Measurements from ENCODE around the gene MIF4GD. TPM values are rescaled to one million over a fixed set of nuclear protein-coding genes. Genes with fewer than 3 reads are reported as not detected.

MIF4GD gene
- total RNA-seq, 1 experiment from 2014 or later = 26.1 TPM

- no peak overlapping the region for H2BK120ac ChIP-seq (ENCODE audit: low read depth, low read length, poor library complexity, severe bottlenecking)
- no peak overlapping the region for H2BK20ac ChIP-seq (ENCODE audit: low read depth, low read length, poor library complexity, severe bottlenecking)
- H3K27me3 ChIP-seq (ENCODE audit: insufficient read depth, low read length) = no peaks in the 10 kb centered on the region; the same call in 1 of the 2 replicates
- H2BK15ac ChIP-seq (ENCODE audit: low read depth, low read length) = no peak overlapping the region
- H3K4me1 ChIP-seq (ENCODE audit: insufficient read depth, low read length) = no peaks in the 10 kb centered on the region
- H4K8ac ChIP-seq (replicated peaks; ENCODE audit: insufficient read length, low read depth, low read length) = no peak overlapping the region
- H3K14ac ChIP-seq (ENCODE audit: insufficient read depth, low read length) = no peak overlapping the region; the same call in 1 of the 2 replicates
- Mint-ChIP-seq H3K9me3 (no peaks in the 10 kb centered on the region), H3K27me3 (ENCODE audit: low read depth) (no peaks in the 10 kb centered on the region), H3K27ac (peak overlapping the region in 2 of 3 experiments; percentile 68 to 91; a peak in 3 of 7 replicates), H3K4me3 (no peak overlapping the region), H3K36me3 (ENCODE audit: insufficient read depth in 1 of 3, low read depth in 3 of 3) (peaks cover 16 to 36% (median 23%) of the 10 kb centered on the region in 3 experiments; a peak in 6 of 7 replicates), H3K4me1 (peaks cover 12 to 13% of the 10 kb centered on the region in 2 experiments)
- H2BK12ac ChIP-seq (ENCODE audit: insufficient read length, low read depth, low read length) = no peak overlapping the region
- no peaks in the 10 kb centered on the region for H3K23me2 ChIP-seq (ENCODE audit: insufficient read length, low read depth, low read length, poor library complexity, severe bottlenecking)
- H2AK5ac ChIP-seq (ENCODE audit: insufficient read length, low read length) = no peak overlapping the region
- no peak overlapping the region for H3K18ac ChIP-seq (ENCODE audit: insufficient read length, low read depth, low read length)
- no CpG with 5 or more reads among the region's 10 CpGs for WGBS (ENCODE audit: extremely low coverage, insufficient read length, low lambda C conversion rate)
- no peaks in the 10 kb centered on the region for H3K9me3 ChIP-seq (ENCODE audit: control insufficient read depth, low read depth, low read length)
- TF ChIP-seq, protein P1, sequence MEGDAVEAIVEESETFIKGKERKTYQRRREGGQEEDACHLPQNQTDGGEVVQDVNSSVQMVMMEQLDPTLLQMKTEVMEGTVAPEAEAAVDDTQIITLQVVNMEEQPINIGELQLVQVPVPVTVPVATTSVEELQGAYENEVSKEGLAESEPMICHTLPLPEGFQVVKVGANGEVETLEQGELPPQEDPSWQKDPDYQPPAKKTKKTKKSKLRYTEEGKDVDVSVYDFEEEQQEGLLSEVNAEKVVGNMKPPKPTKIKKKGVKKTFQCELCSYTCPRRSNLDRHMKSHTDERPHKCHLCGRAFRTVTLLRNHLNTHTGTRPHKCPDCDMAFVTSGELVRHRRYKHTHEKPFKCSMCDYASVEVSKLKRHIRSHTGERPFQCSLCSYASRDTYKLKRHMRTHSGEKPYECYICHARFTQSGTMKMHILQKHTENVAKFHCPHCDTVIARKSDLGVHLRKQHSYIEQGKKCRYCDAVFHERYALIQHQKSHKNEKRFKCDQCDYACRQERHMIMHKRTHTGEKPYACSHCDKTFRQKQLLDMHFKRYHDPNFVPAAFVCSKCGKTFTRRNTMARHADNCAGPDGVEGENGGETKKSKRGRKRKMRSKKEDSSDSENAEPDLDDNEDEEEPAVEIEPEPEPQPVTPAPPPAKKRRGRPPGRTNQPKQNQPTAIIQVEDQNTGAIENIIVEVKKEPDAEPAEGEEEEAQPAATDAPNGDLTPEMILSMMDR (conservative IDR thresholded peaks at IDR 0.05) = no peak
- H3K79me1 ChIP-seq (ENCODE audit: insufficient read depth, low read depth, low read length, poor library complexity, severe bottlenecking) = no peaks in the 10 kb centered on the region
- H3K79me2 ChIP-seq (ENCODE audit: insufficient read depth, low read length) = no peaks in the 10 kb centered on the region
- no peak overlapping the region for H3K4me2 ChIP-seq (ENCODE audit: insufficient read depth, insufficient read length, low read length)
- H2BK5ac ChIP-seq (ENCODE audit: insufficient read length, low read length) = no peak overlapping the region
- no peak overlapping the region for H3K56ac ChIP-seq (ENCODE audit: insufficient read length, low read depth, low read length)
- H3K27ac ChIP-seq (ENCODE audit: insufficient read length, low read depth, low read length) = no peak overlapping the region
- H4K91ac ChIP-seq (ENCODE audit: insufficient read length, low read depth, low read length) = no peak overlapping the region
- H3K9ac ChIP-seq (ENCODE audit: extremely low read depth, insufficient read length, low read length) = no peak overlapping the region
- no peak overlapping the region for H4K5ac ChIP-seq (ENCODE audit: insufficient read length, low read depth, low read length)
- H4K20me1 ChIP-seq (ENCODE audit: control insufficient read depth, insufficient read depth, insufficient read length) = no peaks in the 10 kb centered on the region
- no peak overlapping the region for H3T11ph ChIP-seq (ENCODE audit: low read length)
- no peak overlapping the region for H2AFZ ChIP-seq (ENCODE audit: low read length)
- no peak overlapping the region for H3K23ac ChIP-seq (ENCODE audit: insufficient read length, low read depth, low read length)
- H3K4ac ChIP-seq (ENCODE audit: low read depth, low read length) = no peak overlapping the region
- DNase-seq = no peak
These were observed 47.2 kb upstream of the MIF4GD start for GRCh38 chr17:75318211-75318610.

Data from H9 (cell line).